H9 (cell line): ENCODE data around the gene ST6GALNAC2. TPM values are rescaled to one million over a fixed set of nuclear protein-coding genes. Genes with fewer than 3 reads are reported as not detected.

Experiments
- DNase-seq: peaks from one replicate; pipeline ENCODE4 v3.0.0-alpha.2; 2017
- H2AFZ ChIP-seq: one replicate; pipeline ENCODE4 v1.6.1; 2013; ENCODE audit warnings: mild to moderate bottlenecking, low read length, control low read depth, moderate library complexity
- H2AK5ac ChIP-seq: 2 replicates; pipeline ENCODE4 v1.6.1; 2013; ENCODE audit warnings: low read length, control low read depth, mixed read lengths; ENCODE audit not compliant: insufficient read length
- H2BK120ac ChIP-seq: one replicate; pipeline ENCODE4 v1.6.1; 2013; ENCODE audit warnings: low read depth, mild to moderate bottlenecking, low read length, control low read depth, inconsistent platforms; ENCODE audit not compliant: poor library complexity, severe bottlenecking
- H2BK12ac ChIP-seq: 2 replicates; pipeline ENCODE4 v1.6.1; 2013; ENCODE audit warnings: low read length, control low read depth, mixed read lengths, low read depth; ENCODE audit not compliant: insufficient read length
- H2BK15ac ChIP-seq: 2 replicates; pipeline ENCODE4 v1.6.1; 2013; ENCODE audit warnings: low read depth, low read length, control low read depth
- H2BK20ac ChIP-seq: one replicate; pipeline ENCODE4 v1.6.1; 2013; ENCODE audit warnings: low read depth, mild to moderate bottlenecking, low read length, control low read depth, inconsistent platforms; ENCODE audit not compliant: poor library complexity, severe bottlenecking
- H2BK5ac ChIP-seq: 2 replicates; pipeline ENCODE4 v1.6.1; 2013; ENCODE audit warnings: low read length, control low read depth, mixed read lengths; ENCODE audit not compliant: insufficient read length
- H3K14ac ChIP-seq: 2 replicates; pipeline ENCODE4 v1.6.1; 2013; ENCODE audit warnings: low read length, control low read depth; ENCODE audit not compliant: insufficient read depth
- H3K18ac ChIP-seq: 2 replicates; pipeline ENCODE4 v1.6.1; 2013; ENCODE audit warnings: low read depth, mild to moderate bottlenecking, mixed read lengths, low read length, control low read depth; ENCODE audit not compliant: insufficient read length
- H3K23ac ChIP-seq: 2 replicates; pipeline ENCODE4 v1.6.1; 2013; ENCODE audit warnings: low read length, control low read depth, mixed read lengths, low read depth; ENCODE audit not compliant: insufficient read length
- H3K23me2 ChIP-seq: 2 replicates; pipeline ENCODE4 v1.6.1; 2013; ENCODE audit warnings: low read depth, mild to moderate bottlenecking, mixed read lengths, low read length, control low read depth; ENCODE audit not compliant: insufficient read length, poor library complexity, severe bottlenecking
- H3K27ac ChIP-seq: 2 replicates; pipeline ENCODE4 v1.5.1; 2013; ENCODE audit warnings: low read length, control low read depth, mixed read lengths, low read depth; ENCODE audit not compliant: insufficient read length
- H3K27me3 ChIP-seq: 2 replicates; pipeline ENCODE4 v1.6.1; 2013; ENCODE audit warnings: low read length, control low read depth, inconsistent platforms; ENCODE audit not compliant: insufficient read depth
- H3K4ac ChIP-seq: 2 replicates; pipeline ENCODE4 v1.6.1; 2013; ENCODE audit warnings: low read depth, mild to moderate bottlenecking, control low read depth, inconsistent platforms, low read length, moderate library complexity
- H3K4me1 ChIP-seq: 2 replicates; pipeline ENCODE4 v1.6.1; 2013; ENCODE audit warnings: low read length, control low read depth, inconsistent platforms; ENCODE audit not compliant: insufficient read depth
- H3K4me2 ChIP-seq: 2 replicates; pipeline ENCODE4 v1.6.1; 2013; ENCODE audit warnings: low read length, control low read depth, mixed read lengths; ENCODE audit not compliant: insufficient read length, insufficient read depth
- H3K56ac ChIP-seq: 2 replicates; pipeline ENCODE4 v1.6.1; 2013; ENCODE audit warnings: low read depth, mild to moderate bottlenecking, mixed read lengths, low read length, control low read depth; ENCODE audit not compliant: insufficient read length
- H3K79me1 ChIP-seq: 2 replicates; pipeline ENCODE4 v1.6.1; 2013; ENCODE audit warnings: low read depth, mild to moderate bottlenecking, moderate library complexity, low read length, control low read depth, inconsistent platforms; ENCODE audit not compliant: insufficient read depth, poor library complexity, severe bottlenecking
- H3K79me2 ChIP-seq: 2 replicates; pipeline ENCODE4 v1.6.1; 2013; ENCODE audit warnings: low read length, control low read depth, inconsistent platforms; ENCODE audit not compliant: insufficient read depth
- H3K9ac ChIP-seq: 2 replicates; pipeline ENCODE4 v1.6.1; 2013; ENCODE audit warnings: low read length, control low read depth, mixed read lengths; ENCODE audit not compliant: insufficient read length; ENCODE audit errors: extremely low read depth
- H3K9me3 ChIP-seq: one replicate; pipeline ENCODE4 v1.6.1; 2013; ENCODE audit warnings: low read depth, low read length, inconsistent platforms; ENCODE audit not compliant: control insufficient read depth
- H3T11ph ChIP-seq: one replicate; pipeline ENCODE4 v1.6.1; 2013; ENCODE audit warnings: mild to moderate bottlenecking, low read length, control low read depth, inconsistent platforms
- H4K20me1 ChIP-seq: one replicate; pipeline ENCODE4 v1.6.1; 2013; ENCODE audit not compliant: control insufficient read depth, insufficient read length, insufficient read depth
- H4K5ac ChIP-seq: 2 replicates; pipeline ENCODE4 v1.6.1; 2013; ENCODE audit warnings: low read depth, mild to moderate bottlenecking, mixed read lengths, low read length, control low read depth; ENCODE audit not compliant: insufficient read length
- H4K8ac ChIP-seq: replicated peaks from 2 replicates; pipeline ENCODE4 v1.6.1; 2013; ENCODE audit warnings: low read length, control low read depth, mixed read lengths, low read depth; ENCODE audit not compliant: insufficient read length
- H4K91ac ChIP-seq: 2 replicates; pipeline ENCODE4 v1.6.1; 2013; ENCODE audit warnings: low read depth, mild to moderate bottlenecking, moderate library complexity, mixed read lengths, low read length, control low read depth; ENCODE audit not compliant: insufficient read length
- H3K27ac Mint-ChIP-seq, 3 experiments: 2 replicates in 2 of 3; 3 replicates in 1 of 3; pipeline ENCODE4 v1.8.0; 2020 to 2021; ENCODE audit warnings: mixed read lengths in 3 of 3, mild to moderate bottlenecking in 1 of 3, moderate library complexity in 1 of 3
- H3K27me3 Mint-ChIP-seq: 2 replicates; pipeline ENCODE4 v1.8.0; 2021; ENCODE audit warnings: low read depth, mild to moderate bottlenecking, moderate library complexity, mixed read lengths
- H3K36me3 Mint-ChIP-seq, 3 experiments: 2 replicates in 2 of 3; 3 replicates in 1 of 3; pipeline ENCODE4 v1.8.0; 2020 to 2021; ENCODE audit warnings: low read depth in 3 of 3, mixed read lengths in 3 of 3; ENCODE audit not compliant: insufficient read depth in 1 of 3
- H3K4me1 Mint-ChIP-seq, 2 experiments: 2 replicates each; pipeline ENCODE4 v1.8.0; 2020; ENCODE audit warnings: mixed read lengths in 2 of 2
- H3K4me3 Mint-ChIP-seq, 2 experiments: 2 replicates in 1 of 2; 3 replicates in 1 of 2; pipeline ENCODE4 v1.8.0; 2020 to 2021; ENCODE audit warnings: mild to moderate bottlenecking in 2 of 2, mixed read lengths in 2 of 2, moderate library complexity in 1 of 2
- H3K9me3 Mint-ChIP-seq, 2 experiments: 2 replicates in 1 of 2; 3 replicates in 1 of 2; pipeline ENCODE4 v1.8.0; 2020; ENCODE audit warnings: mild to moderate bottlenecking in 2 of 2, mixed read lengths in 2 of 2, moderate library complexity in 1 of 2
- WGBS: extraction: QIAGEN DNeasy Blood & Tissue Kit; methylation state at CpG from one replicate; pipeline ENCODE4 v1.1.7; 2013; ENCODE audit warnings: missing lambda C conversion rate, low lambda C conversion rate, mixed read lengths; ENCODE audit not compliant: insufficient read length; ENCODE audit errors: extremely low coverage; 5-methylcytosine and 5-hydroxymethylcytosine counted together
- total RNA-seq: library from RNA; stranded (reverse); gene quantifications from 2 replicates; pipeline ENCODE4 v1.2.1, GENCODE V29; 2021
- TF ChIP-seq, protein P1 (sequence below): fragments of 200-600 bp; sonication (generic); conservative IDR thresholded peaks from 3 replicates; pipeline ENCODE4 v1.8.0; 2021; ENCODE audit warnings: antibody characterized with exemption, mild to moderate bottlenecking

ST6GALNAC2 gene
- total RNA-seq, 1 experiment from 2014 or later: 0.46 TPM

DNA sequence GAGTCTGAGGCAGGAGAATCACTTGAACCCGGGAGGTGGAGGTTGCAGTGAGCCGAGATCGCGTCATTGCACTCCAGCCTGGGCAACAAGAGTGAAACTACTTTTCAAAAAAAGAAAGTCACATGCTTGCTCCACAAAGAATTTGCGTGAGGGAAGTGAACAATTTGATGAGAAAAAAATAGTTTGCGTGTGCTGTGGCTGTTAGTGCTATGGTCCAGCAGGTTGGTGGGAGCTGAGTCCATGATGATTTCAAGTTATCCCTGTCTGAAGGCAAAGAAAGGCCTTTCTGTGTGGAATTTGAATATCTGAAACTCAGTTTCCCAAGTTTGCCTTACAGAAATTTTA lies 24.8 kb downstream of the ST6GALNAC2 start:
- H3K27me3 Mint-ChIP-seq: no peaks in the 10 kb centered on the region; the same call in 1 of the 2 replicates
- H2BK20ac ChIP-seq: no peak overlapping the region
- no peak overlapping the region for H2BK120ac ChIP-seq
- H3K4me3 Mint-ChIP-seq: peak overlapping the region; percentile 69 to 97
- TF ChIP-seq, protein P1, sequence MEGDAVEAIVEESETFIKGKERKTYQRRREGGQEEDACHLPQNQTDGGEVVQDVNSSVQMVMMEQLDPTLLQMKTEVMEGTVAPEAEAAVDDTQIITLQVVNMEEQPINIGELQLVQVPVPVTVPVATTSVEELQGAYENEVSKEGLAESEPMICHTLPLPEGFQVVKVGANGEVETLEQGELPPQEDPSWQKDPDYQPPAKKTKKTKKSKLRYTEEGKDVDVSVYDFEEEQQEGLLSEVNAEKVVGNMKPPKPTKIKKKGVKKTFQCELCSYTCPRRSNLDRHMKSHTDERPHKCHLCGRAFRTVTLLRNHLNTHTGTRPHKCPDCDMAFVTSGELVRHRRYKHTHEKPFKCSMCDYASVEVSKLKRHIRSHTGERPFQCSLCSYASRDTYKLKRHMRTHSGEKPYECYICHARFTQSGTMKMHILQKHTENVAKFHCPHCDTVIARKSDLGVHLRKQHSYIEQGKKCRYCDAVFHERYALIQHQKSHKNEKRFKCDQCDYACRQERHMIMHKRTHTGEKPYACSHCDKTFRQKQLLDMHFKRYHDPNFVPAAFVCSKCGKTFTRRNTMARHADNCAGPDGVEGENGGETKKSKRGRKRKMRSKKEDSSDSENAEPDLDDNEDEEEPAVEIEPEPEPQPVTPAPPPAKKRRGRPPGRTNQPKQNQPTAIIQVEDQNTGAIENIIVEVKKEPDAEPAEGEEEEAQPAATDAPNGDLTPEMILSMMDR: no peak
- H4K5ac ChIP-seq: no peak overlapping the region
- H3K27me3 ChIP-seq: no peaks in the 10 kb centered on the region
- peaks cover 46 to 73% (median 65%) of the 10 kb centered on the region in 3 experiments for H3K36me3 Mint-ChIP-seq
- no peak overlapping the region for H4K91ac ChIP-seq
- peaks cover 6% of the 10 kb centered on the region for H3K23me2 ChIP-seq
- H3K4ac ChIP-seq: no peak overlapping the region
- H3K9me3 ChIP-seq: no peaks in the 10 kb centered on the region
- H2BK5ac ChIP-seq: no peak overlapping the region
- H4K8ac ChIP-seq: no peak overlapping the region
- H3K14ac ChIP-seq: no peak overlapping the region
- H2BK15ac ChIP-seq: no peak overlapping the region
- peaks cover 33 to 42% of the 10 kb centered on the region in 2 experiments for H3K4me1 Mint-ChIP-seq
- H3K56ac ChIP-seq: no peak overlapping the region
- H3K79me1 ChIP-seq: peaks cover 2% of the 10 kb centered on the region
- no peak overlapping the region for H3K18ac ChIP-seq
- H3K27ac Mint-ChIP-seq: peak overlapping the region in 1 of 3 experiments; percentile 72; a peak in 3 of 7 replicates
- no peak for DNase-seq
- no peaks in the 10 kb centered on the region; a peak in 1 of 5 replicates for H3K9me3 Mint-ChIP-seq
- H3K27ac ChIP-seq: no peak overlapping the region
- H3K23ac ChIP-seq: no peak overlapping the region
- no peaks in the 10 kb centered on the region for H4K20me1 ChIP-seq
- H2AFZ ChIP-seq: no peak overlapping the region
- H3K9ac ChIP-seq: peak overlapping the region; percentile 19
- H3K4me2 ChIP-seq: no peak overlapping the region
- no peak overlapping the region for H3T11ph ChIP-seq
- no CpG with 5 or more reads among the region's 6 CpGs for WGBS
- no peak overlapping the region for H2BK12ac ChIP-seq
- H2AK5ac ChIP-seq: no peak overlapping the region
- peaks cover 35% of the 10 kb centered on the region for H3K79me2 ChIP-seq
- no peaks in the 10 kb centered on the region for H3K4me1 ChIP-seq
